22Rv1 (cell line): ENCODE data around the gene WSCD2.

Experiments used
- ZFX ChIP-seq: fragments of 450-650 bp; IDR thresholded peaks from 2 replicates; pipeline ENCODE4 v1.6.1; 2017; ENCODE audit warnings: antibody characterized with exemption, borderline replicate concordance
- TF ChIP-seq, protein P1 (sequence below): fragments of 450-650 bp; IDR thresholded peaks from 2 replicates; pipeline ENCODE4 v1.5.1; 2017; ENCODE audit warnings: mild to moderate bottlenecking

DNA sequence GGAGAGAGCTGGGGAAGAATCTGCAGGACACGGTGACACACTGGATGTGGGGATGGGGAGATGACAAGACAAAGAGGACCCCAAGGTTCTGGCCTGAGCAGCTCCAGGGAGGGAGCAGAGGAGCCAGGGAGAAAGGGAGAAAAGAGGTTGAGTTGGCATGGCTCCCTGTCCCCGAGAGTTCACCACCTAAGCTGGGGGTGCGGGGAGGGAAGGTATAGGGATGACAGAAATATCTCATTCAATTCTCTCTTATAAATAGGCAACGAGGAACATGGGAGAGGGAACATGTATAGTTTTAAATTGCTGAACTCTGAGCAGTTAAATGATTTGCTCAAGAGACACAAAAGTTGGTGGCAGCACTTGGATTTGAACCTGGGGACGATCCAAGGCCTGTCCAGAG, 124.9 kb downstream of the WSCD2 start:
- TF ChIP-seq, protein P1, sequence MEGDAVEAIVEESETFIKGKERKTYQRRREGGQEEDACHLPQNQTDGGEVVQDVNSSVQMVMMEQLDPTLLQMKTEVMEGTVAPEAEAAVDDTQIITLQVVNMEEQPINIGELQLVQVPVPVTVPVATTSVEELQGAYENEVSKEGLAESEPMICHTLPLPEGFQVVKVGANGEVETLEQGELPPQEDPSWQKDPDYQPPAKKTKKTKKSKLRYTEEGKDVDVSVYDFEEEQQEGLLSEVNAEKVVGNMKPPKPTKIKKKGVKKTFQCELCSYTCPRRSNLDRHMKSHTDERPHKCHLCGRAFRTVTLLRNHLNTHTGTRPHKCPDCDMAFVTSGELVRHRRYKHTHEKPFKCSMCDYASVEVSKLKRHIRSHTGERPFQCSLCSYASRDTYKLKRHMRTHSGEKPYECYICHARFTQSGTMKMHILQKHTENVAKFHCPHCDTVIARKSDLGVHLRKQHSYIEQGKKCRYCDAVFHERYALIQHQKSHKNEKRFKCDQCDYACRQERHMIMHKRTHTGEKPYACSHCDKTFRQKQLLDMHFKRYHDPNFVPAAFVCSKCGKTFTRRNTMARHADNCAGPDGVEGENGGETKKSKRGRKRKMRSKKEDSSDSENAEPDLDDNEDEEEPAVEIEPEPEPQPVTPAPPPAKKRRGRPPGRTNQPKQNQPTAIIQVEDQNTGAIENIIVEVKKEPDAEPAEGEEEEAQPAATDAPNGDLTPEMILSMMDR, result no peak
- TF ChIP-seq ZFX, result no peak
